Peyer's patch (tissue), 4 donors: Measurements from ENCODE around the gene LRRN3. TPM values are rescaled to one million over a fixed set of nuclear protein-coding genes. Genes with fewer than 3 reads are reported as not detected.

Experiments
- DNase-seq, 3 donors: peaks; one replicate each; pipeline ENCODE4 v3.0.0-alpha.2; 2017 to 2019
- H3K27ac ChIP-seq, 4 donors: fragments of 200-600 bp; sonication (generic); one replicate each; pipeline ENCODE4 v1.5.1; 2016 to 2019
- H3K27me3 ChIP-seq, 2 donors: fragments of 200-600 bp; sonication (generic); one replicate each; pipeline ENCODE4 v1.5.1; 2019
- H3K36me3 ChIP-seq, 3 donors: fragments of 200-600 bp; sonication (generic); one replicate each; pipeline ENCODE4 v1.5.1; 2016 to 2019
- H3K4me1 ChIP-seq, 4 donors: fragments of 200-600 bp; sonication (generic); one replicate each; pipeline ENCODE4 v1.5.1; 2016 to 2019
- H3K4me3 ChIP-seq, 4 donors: fragments of 200-600 bp; sonication (generic); 1 replicate in 3 of 4; 2 replicates in 1 of 4; pipeline ENCODE4 v1.5.1; 2016 to 2019; ENCODE audit warnings: mild to moderate bottlenecking in 1 of 4
- H3K9me3 ChIP-seq, 4 donors: fragments of 200-600 bp; sonication (generic); one replicate each; pipeline ENCODE4 v1.5.1; 2016 to 2019; ENCODE audit warnings: mild to moderate bottlenecking in 1 of 4
- POLR2A ChIP-seq, 2 donors: fragments of 450-650 bp; IDR thresholded peaks; one replicate each; pipeline ENCODE4 v1.5.1; 2017; ENCODE audit warnings: antibody characterized with exemption in 2 of 2, mild to moderate bottlenecking in 2 of 2, moderate library complexity in 2 of 2
- total RNA-seq, 4 donors: library from RNA; depleted of rRNA; stranded (reverse); fragments of >200 nt; gene quantifications; one replicate each; pipeline ENCODE4 v1.1.0, GENCODE V29; 2016
- TF ChIP-seq, protein P1 (sequence below), 6 experiments: fragments of 450-650 bp in 4 of 6; fragments of 200-600 bp in 2 of 6; sonication (generic) in 1 of 6; IDR thresholded peaks; one replicate each; pipeline ENCODE4 v1.5.1; 2017 to 2019; ENCODE audit warnings: antibody characterized with exemption in 6 of 6, mild to moderate bottlenecking in 3 of 6, moderate library complexity in 1 of 6

The LRRN3 gene
- total RNA-seq, 4 donors from 2014 or later, result 0.40 to 0.53 TPM; not detected in 2

DNA sequence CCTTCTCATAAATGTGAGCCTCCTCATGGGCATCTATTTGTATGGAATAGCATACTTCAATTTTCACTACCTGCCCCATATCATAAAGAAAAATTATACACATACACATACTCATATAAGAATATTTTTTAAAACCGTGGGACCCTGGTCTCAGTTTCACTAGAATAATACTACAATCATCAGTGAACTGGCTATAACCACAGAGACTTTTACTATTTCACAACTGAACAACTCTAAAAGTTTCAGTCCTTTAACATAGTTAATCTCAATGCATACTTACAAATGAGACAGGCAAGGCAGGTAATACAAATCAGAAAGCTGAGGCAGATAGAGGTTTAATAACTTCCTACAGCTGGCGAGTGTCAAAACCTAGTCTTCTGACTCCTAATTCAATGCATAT, 83.1 kb downstream of the LRRN3 start:
- H3K4me3 ChIP-seq, result no peak overlapping the region
- H3K27me3 ChIP-seq, result no peaks in the 10 kb centered on the region
- H3K27ac ChIP-seq, result no peak overlapping the region
- no peaks in the 10 kb centered on the region for H3K4me1 ChIP-seq
- no peak for DNase-seq
- H3K36me3 ChIP-seq, result no peaks in the 10 kb centered on the region
- H3K9me3 ChIP-seq, result peaks cover 0 to 2% (median 0%) of the 10 kb centered on the region in 4 donors
- TF ChIP-seq, protein P1, sequence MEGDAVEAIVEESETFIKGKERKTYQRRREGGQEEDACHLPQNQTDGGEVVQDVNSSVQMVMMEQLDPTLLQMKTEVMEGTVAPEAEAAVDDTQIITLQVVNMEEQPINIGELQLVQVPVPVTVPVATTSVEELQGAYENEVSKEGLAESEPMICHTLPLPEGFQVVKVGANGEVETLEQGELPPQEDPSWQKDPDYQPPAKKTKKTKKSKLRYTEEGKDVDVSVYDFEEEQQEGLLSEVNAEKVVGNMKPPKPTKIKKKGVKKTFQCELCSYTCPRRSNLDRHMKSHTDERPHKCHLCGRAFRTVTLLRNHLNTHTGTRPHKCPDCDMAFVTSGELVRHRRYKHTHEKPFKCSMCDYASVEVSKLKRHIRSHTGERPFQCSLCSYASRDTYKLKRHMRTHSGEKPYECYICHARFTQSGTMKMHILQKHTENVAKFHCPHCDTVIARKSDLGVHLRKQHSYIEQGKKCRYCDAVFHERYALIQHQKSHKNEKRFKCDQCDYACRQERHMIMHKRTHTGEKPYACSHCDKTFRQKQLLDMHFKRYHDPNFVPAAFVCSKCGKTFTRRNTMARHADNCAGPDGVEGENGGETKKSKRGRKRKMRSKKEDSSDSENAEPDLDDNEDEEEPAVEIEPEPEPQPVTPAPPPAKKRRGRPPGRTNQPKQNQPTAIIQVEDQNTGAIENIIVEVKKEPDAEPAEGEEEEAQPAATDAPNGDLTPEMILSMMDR (IDR thresholded peaks at IDR 0.05), result no peak
- no peak for TF ChIP-seq POLR2A (IDR thresholded peaks at IDR 0.05)

DNA sequence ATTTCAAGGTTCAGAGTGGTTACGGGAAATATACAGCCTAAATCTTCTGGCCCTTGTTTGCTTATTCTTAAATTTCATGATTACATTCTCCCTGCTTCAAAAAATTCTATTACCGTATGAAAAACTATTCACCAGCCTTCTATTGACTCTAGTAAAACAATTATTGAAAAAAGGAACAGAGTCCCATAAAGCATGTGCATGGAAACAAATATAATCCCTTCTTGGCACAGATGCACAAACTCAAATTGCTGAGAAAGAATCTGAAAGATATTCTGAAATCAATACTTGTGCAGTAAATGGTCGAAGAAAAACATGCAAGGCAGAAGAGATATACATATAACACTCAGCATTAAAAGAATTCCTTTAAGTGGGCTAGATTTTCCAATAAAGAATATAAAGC, 83.6 kb downstream of the LRRN3 start:
- Histone ChIP-seq H3K4me1 (no peaks in the 10 kb centered on the region), H3K27me3 (no peaks in the 10 kb centered on the region), H3K9me3 (peaks cover 0 to 7% (median 0%) of the 10 kb centered on the region in 4 donors), H3K36me3 (no peaks in the 10 kb centered on the region), H3K27ac (no peak overlapping the region), H3K4me3 (no peak overlapping the region)
- TF ChIP-seq, protein P1 (IDR thresholded peaks at IDR 0.05), result no peak
- no peak for TF ChIP-seq POLR2A (IDR thresholded peaks at IDR 0.05)
- DNase-seq, result no peak
